Stomach smooth muscle (tissue), 2 donors: ENCODE results near the gene CCL19.
A peak's percentile ranks its signal among the peaks of the same experiment; 100 is the strongest.

Source experiments
- H3K27ac ChIP-seq: one replicate; pipeline ENCODE4 v1.7.0; 2013; ENCODE audit warnings: mild to moderate bottlenecking, low read length, inconsistent platforms
- H3K27me3 ChIP-seq, 2 donors: one replicate each; pipeline ENCODE4 v1.7.0; 2013; ENCODE audit warnings: low read length in 2 of 2; ENCODE audit not compliant: insufficient read depth in 2 of 2, control insufficient read depth in 1 of 2
- H3K36me3 ChIP-seq, 2 donors: one replicate each; pipeline ENCODE4 v1.7.0; 2013; ENCODE audit warnings: low read length in 2 of 2; ENCODE audit not compliant: control insufficient read depth in 2 of 2, insufficient read depth in 2 of 2
- H3K4me1 ChIP-seq: one replicate; pipeline ENCODE4 v1.7.0; 2013; ENCODE audit warnings: low read length; ENCODE audit not compliant: control insufficient read depth, insufficient read depth
- H3K4me3 ChIP-seq, 2 donors: one replicate each; pipeline ENCODE4 v1.7.0; 2013; ENCODE audit warnings: low read length in 2 of 2
- H3K9ac ChIP-seq, 2 donors: one replicate each; pipeline ENCODE4 v1.7.0; 2013; ENCODE audit warnings: low read length in 2 of 2, mild to moderate bottlenecking in 1 of 2
- H3K9me3 ChIP-seq, 2 donors: one replicate each; pipeline ENCODE4 v1.7.0; 2013; ENCODE audit warnings: low read length in 2 of 2; ENCODE audit not compliant: control insufficient read depth in 2 of 2
- donor health status: healthy.
- donor health status: Pancreatic carcinoma.

Gene CCL19

DNA sequence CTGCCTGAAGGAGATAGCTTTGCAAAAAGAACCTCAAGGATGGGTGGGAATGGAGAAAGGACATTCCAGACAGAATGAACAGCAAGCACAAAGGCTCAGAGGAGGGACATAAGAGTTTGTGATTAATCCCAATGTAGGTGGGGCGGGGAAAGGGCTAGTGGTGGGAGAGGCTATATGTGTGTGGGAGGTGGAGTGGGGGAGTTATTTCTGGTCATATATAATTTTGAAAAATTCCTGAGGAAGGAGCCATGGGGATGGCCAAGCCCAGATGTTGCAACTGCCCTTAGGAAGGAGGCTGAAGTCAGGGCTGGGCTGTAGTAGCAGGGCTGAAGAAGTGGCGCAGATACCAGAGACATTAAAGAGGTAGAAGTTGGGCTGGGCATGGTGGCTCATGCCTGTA lies 15.2 kb downstream of the CCL19 start:
- Histone ChIP-seq H3K9me3 (no peaks in the 10 kb centered on the region), H3K4me3 (no peak overlapping the region), H3K9ac (no peak overlapping the region), H3K4me1 (no peaks in the 10 kb centered on the region), H3K27ac (no peak overlapping the region), H3K36me3 (peaks cover 0 to 3% of the 10 kb centered on the region in 2 donors), H3K27me3 (no peaks in the 10 kb centered on the region)

DNA sequence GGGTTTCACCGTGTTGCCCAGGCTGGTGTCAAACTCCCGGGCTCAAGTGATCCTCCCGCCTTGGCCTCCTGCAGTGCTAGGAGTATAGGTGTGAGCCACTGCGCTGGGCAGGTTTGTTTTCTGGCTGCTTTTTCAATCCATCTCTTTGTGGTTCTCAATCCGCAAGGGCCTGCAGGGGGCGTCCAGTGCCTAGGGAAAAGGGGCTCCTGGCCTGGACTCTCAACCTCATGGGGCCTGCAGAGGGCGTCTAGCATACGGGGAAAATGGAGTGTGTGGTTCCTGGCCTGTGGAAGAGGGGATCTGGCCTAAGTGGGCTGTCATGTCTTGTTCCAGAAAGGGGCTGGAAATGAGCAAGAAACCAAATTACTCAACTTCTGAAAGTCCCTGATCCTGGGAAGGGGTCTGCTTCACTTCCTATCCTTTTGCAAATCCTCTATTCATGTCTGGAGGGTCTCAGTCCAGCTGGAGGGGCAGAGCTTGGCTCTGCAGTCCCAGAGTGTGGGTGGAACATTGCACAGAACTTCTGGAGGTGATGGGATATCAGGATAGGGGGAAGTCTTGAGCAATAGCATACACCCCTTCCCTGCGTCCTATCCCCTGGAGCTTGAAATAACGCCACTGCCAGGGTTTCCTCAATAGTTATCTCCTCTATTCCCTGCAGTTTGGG lies 15.9 kb downstream of the CCL19 start:
- H3K27me3 ChIP-seq, result no peaks in the 10 kb centered on the region
- H3K4me3 ChIP-seq, result no peak overlapping the region
- no peaks in the 10 kb centered on the region for H3K4me1 ChIP-seq
- H3K9me3 ChIP-seq, result no peaks in the 10 kb centered on the region
- no peak overlapping the region for H3K9ac ChIP-seq
- no peak overlapping the region for H3K27ac ChIP-seq
- peaks cover 0 to 3% of the 10 kb centered on the region in 2 donors for H3K36me3 ChIP-seq

DNA sequence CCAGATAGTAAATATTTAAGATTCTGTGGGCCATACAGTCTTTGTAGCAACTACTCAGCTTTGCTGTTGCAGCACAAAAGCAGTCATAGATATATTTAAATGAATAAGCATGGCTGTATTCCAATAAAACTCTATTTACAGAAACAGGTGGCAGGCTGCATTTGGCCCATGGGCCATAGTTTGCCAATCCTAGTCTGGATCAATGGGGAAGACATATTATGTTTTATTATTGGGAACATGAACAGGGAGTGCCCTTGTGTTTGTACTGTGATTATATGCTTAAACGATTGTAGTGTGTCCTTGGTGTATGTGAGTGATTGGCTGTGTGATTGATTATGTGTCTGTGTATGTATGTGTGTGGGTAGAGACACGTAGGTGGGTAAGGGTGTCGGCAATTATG lies 16.6 kb downstream of the CCL19 start:
- H3K9me3 ChIP-seq, result peaks cover 0 to 3% of the 10 kb centered on the region in 2 donors
- H3K9ac ChIP-seq, result no peak overlapping the region
- H3K27me3 ChIP-seq, result no peaks in the 10 kb centered on the region
- no peak overlapping the region for H3K27ac ChIP-seq
- H3K4me3 ChIP-seq, result no peak overlapping the region
- peaks cover 5 to 9% of the 10 kb centered on the region in 2 donors for H3K36me3 ChIP-seq
- no peaks in the 10 kb centered on the region for H3K4me1 ChIP-seq

DNA sequence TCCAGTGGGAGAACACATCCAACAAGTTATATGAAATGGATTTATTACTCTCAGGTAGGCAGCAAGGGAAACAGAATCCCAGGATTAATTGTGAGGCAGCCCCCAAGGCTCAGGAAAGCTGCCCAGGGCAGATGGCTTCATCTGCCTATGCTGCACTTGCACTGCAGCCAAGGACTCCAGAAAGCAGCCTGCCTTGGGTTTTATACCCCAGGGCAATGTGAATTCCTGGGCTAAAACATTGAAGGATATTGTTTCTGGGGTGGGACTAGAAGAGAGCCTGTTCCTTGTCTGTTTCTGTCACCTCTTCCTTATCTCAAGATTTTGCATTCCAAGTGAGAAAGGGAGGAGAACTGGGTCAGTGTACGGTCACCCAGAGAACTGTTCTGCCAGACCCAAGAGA lies 19.8 kb downstream of the CCL19 start:
- H3K4me1 ChIP-seq, result peaks cover 16% of the 10 kb centered on the region
- no peaks in the 10 kb centered on the region for H3K27me3 ChIP-seq
- no peak overlapping the region for H3K4me3 ChIP-seq
- H3K27ac ChIP-seq, result no peak overlapping the region
- peaks cover 5 to 19% of the 10 kb centered on the region in 2 donors for H3K36me3 ChIP-seq
- H3K9me3 ChIP-seq, result peaks cover 0 to 3% of the 10 kb centered on the region in 2 donors
- no peak overlapping the region for H3K9ac ChIP-seq

DNA sequence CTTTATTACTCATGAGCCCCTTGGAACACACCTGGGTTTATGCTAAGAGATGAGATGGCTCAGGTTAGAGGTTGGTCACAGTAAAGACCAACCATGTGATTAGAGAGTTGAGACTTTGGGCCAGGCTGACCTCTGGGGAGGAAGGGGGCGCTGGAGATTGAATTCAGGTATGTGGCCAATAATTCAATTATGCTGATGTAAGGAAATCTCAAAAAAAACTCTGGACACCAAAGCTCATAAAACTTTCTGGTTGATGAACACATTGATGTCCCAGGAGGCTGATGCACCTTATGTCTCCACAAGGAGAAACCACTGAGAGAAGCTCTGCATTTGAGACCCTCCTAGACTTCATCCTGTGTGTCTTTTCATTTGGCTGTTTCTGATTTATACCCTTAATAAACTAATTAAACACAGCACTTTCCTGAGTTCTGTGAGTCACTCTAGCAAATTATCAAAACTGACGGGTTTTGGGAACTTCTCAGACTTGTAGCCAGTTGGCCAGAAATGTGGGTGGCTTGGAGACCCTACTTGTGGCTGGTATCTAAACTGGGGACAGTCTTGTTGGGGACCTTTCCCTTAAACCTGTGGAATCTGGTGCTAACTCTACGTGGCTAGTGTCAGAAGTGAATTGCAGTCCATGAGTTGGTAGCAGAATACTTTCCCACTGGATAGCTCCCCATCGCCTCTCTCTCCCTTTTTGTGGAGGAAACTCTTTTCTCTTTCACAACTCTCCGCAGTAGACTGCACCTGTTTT lies 21.1 kb downstream of the CCL19 start:
- H3K4me3 ChIP-seq, result no peak overlapping the region
- H3K9ac ChIP-seq, result no peak overlapping the region
- peaks cover 18% of the 10 kb centered on the region for H3K4me1 ChIP-seq
- peaks cover 0 to 3% of the 10 kb centered on the region in 2 donors for H3K9me3 ChIP-seq
- peaks cover 5 to 19% of the 10 kb centered on the region in 2 donors for H3K36me3 ChIP-seq
- no peak overlapping the region for H3K27ac ChIP-seq
- H3K27me3 ChIP-seq, result no peaks in the 10 kb centered on the region

DNA sequence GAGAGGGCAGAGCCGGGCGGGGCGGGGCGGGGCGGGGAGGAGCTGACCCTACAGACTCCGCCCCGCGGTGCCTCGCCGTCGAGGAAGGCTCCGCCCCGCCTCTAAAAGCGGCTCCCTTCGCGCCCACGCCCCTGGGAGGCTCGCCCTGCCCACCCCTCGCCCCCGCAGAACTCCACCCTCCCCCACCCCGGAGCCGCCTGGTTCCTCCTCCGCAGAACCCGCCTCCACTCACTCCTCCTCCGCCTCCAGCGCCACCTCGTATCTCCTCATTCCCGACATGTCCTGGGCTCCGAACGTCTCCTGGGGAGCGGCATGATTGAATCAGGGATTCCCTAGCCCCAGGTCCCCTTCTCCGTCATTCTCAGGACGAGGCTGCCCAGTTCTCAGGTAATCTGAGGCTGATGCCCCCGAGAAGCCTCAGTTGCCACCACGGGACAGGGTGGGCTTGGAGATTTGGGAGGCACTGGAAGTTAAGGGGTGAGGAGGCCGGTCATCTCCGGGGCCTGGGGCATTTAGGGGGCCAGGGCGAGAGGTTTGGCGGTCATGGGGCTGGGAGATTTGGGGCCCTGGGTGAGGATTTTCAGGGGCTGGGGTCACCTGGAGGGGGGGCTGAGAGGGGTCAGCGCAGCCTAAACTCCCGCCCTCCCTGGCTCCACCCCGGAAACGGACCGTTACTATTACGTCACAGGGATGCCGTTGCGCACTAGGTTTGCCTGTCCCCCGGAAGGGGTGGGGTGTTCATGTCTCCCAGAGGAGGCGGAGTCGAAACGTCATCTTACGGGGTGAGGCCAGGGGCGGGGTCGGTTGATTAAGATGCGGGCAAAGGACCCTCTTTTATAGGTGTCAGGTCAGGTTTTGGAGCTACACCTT lies 25.5 kb downstream of the CCL19 start:
- peak overlapping the region; percentile 94 to 99 for H3K9ac ChIP-seq
- H3K4me1 ChIP-seq, result peaks cover 33% of the 10 kb centered on the region
- peak overlapping the region; percentile 92 for H3K4me3 ChIP-seq
- H3K9me3 ChIP-seq, result peaks cover 0 to 3% of the 10 kb centered on the region in 2 donors
- H3K36me3 ChIP-seq, result peaks cover 9 to 28% of the 10 kb centered on the region in 2 donors
- H3K27ac ChIP-seq, result peak overlapping the region; percentile 99
- no peaks in the 10 kb centered on the region for H3K27me3 ChIP-seq

DNA sequence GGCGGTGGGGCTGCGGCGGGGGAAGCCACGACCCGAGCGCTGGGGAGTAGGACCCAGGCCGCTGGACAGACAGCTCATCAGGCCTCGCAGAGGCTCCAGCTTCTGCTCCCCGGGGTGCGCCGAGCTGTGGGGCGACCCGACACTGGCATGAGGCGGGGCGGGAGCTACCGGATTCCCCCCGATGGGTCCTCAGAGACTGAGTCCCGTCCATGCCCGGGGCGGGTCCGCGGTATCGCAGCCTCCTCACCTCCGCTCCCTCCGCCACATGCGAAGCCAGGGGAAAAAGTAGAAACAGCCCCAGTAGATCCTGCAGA lies 26.1 kb downstream of the CCL19 start:
- Histone ChIP-seq H3K9me3 (peaks cover 0 to 3% of the 10 kb centered on the region in 2 donors), H3K9ac (peak overlapping the region; percentile 42 to 71), H3K27ac (peak overlapping the region; percentile 82), H3K4me1 (peaks cover 33% of the 10 kb centered on the region), H3K4me3 (peak overlapping the region; percentile 53 to 74), H3K36me3 (peaks cover 14 to 32% of the 10 kb centered on the region in 2 donors), H3K27me3 (no peaks in the 10 kb centered on the region)

DNA sequence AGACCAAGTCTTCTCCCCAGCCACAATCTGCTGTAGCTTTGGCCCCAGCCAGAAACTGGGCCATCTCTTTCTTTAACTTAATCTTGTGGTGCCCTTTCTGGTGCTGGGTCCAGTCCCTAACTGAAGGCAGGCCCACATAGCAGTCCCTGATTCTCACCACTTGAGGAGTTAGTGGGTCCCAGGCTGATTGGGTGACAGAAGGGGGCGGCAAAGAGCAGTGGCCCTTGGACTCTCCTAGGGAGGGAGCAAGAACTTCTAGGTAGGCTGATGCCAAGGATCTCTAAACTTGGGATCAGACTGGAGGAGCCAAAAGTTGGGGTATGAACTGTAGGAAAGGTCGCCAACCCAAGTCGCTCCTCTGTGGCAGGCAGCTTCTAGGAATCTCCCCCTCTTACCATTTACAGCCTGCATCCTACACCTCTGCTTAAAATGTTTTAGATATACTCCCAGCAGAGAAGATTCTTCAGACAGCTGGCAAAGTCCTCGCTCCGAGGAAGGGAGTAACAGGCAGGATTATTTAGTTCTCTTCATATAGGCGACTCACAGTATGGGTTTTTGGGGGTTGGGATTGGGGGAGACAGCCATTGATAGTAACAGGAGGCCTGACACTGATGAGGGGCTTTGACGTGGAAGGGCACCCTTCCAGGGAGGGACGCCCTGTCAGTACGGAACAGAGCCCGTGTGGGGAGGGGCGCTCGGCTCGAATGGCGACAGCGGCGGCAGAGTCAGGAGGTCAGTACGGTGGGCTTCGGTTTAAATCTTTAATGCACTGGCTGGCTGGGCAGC lies 26.6 kb downstream of the CCL19 start:
- Histone ChIP-seq H3K27me3 (no peaks in the 10 kb centered on the region), H3K36me3 (peaks cover 9 to 30% of the 10 kb centered on the region in 2 donors), H3K4me1 (peaks cover 33% of the 10 kb centered on the region), H3K9me3 (peaks cover 0 to under 1% of the 10 kb centered on the region in 2 donors), H3K9ac (peak overlapping the region; percentile 42 to 71), H3K4me3 (peak overlapping the region; percentile 53 to 74), H3K27ac (peak overlapping the region; percentile 82)

DNA sequence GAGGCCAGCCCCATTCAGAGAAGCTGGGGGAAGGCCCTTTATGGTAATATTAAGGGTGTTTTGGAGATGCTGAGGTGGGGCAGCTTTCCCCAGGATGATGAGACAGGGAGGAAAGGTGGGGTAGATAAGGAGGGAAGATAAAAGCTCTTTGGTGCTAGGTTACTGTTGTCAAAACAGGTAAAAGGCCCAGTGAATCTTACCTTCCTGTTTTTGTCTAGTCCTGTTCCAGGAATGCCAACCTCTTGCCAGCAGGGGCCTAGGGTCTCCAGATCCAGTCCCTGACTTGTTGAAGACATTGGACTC lies 27.8 kb downstream of the CCL19 start:
- Histone ChIP-seq H3K4me3 (no peak overlapping the region), H3K36me3 (peaks cover 9 to 24% of the 10 kb centered on the region in 2 donors), H3K9me3 (no peaks in the 10 kb centered on the region), H3K9ac (no peak overlapping the region), H3K27me3 (no peaks in the 10 kb centered on the region), H3K4me1 (peaks cover 33% of the 10 kb centered on the region), H3K27ac (no peak overlapping the region)
